Epithelial cell of proximal tubule (primary cell): ENCODE results near the gene SORL1. TPM values are rescaled to one million over a fixed set of nuclear protein-coding genes. Genes with fewer than 3 reads are reported as not detected.

ENCODE experiments used
- DNase-seq: peaks from one replicate; pipeline ENCODE4 v3.0.0-alpha.2; 2011; ENCODE audit warnings: low read depth
- H3K4me3 ChIP-seq: 2 replicates; pipeline ENCODE4 v1.5.1; 2011; ENCODE audit warnings: low read depth, mild to moderate bottlenecking, low read length
- total RNA-seq: library from RNA; depleted of rRNA; stranded (reverse); fragments of >200 nt; gene quantifications from 2 replicates; pipeline ENCODE4 v1.2.3, GENCODE V29; 2015
- TF ChIP-seq, protein P1 (sequence below): conservative IDR thresholded peaks from 2 replicates; pipeline ENCODE4 v1.5.1; 2012; ENCODE audit warnings: low read depth, mild to moderate bottlenecking, low read length

The SORL1 gene
- total RNA-seq, 1 donor from 2014 or later: 7.8 TPM

DNA sequence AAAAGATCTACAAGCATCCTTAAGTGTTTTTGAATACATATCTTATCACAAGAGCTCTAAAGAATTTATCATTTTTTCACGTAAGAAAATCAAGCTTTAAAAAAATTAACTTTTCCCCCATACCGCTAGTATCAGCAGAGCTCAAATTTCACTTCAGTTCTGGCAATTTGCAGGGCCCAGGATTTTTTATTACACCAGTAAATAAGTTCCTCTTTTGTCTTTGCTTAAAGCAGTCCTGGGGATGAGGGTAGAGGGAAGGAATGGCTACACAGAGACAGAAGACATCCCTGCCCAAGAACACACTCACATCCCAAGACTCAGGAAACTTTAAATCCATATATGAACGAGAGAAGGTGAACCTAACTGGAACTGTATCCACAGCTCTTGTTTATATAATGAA, 22.6 kb upstream of the SORL1 start:
- no peak overlapping the region for H3K4me3 ChIP-seq
- DNase-seq: no peak
- TF ChIP-seq, protein P1, sequence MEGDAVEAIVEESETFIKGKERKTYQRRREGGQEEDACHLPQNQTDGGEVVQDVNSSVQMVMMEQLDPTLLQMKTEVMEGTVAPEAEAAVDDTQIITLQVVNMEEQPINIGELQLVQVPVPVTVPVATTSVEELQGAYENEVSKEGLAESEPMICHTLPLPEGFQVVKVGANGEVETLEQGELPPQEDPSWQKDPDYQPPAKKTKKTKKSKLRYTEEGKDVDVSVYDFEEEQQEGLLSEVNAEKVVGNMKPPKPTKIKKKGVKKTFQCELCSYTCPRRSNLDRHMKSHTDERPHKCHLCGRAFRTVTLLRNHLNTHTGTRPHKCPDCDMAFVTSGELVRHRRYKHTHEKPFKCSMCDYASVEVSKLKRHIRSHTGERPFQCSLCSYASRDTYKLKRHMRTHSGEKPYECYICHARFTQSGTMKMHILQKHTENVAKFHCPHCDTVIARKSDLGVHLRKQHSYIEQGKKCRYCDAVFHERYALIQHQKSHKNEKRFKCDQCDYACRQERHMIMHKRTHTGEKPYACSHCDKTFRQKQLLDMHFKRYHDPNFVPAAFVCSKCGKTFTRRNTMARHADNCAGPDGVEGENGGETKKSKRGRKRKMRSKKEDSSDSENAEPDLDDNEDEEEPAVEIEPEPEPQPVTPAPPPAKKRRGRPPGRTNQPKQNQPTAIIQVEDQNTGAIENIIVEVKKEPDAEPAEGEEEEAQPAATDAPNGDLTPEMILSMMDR: no peak

- H3K4me3 ChIP-seq: no peak overlapping the region
- DNase-seq: no peak
- TF ChIP-seq, protein P1: no peak
These were observed 20.1 kb upstream of the SORL1 start for GRCh38 chr11:121431820-121432526.

DNA sequence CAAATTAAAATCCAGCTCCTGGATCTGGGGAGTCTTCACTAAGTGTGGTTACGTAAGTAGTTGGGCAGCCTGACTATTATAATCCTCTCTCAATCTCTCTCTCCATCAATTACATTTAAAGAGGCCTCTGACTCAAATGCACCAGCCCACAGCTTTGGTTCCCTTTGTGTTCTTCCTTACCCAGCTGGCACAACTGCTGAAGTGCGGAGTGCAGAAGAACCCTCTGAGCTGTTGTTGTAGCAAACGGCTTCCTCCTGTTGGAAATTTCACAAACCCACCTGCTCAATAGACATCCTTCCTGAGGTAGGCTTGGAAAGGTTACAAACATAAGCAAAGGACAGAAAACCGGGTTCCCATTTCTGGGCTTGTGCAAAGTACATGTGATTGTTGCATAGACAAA, 17.0 kb upstream of the SORL1 start:
- no peak overlapping the region for H3K4me3 ChIP-seq
- no peak for DNase-seq
- TF ChIP-seq, protein P1: no peak

DNA sequence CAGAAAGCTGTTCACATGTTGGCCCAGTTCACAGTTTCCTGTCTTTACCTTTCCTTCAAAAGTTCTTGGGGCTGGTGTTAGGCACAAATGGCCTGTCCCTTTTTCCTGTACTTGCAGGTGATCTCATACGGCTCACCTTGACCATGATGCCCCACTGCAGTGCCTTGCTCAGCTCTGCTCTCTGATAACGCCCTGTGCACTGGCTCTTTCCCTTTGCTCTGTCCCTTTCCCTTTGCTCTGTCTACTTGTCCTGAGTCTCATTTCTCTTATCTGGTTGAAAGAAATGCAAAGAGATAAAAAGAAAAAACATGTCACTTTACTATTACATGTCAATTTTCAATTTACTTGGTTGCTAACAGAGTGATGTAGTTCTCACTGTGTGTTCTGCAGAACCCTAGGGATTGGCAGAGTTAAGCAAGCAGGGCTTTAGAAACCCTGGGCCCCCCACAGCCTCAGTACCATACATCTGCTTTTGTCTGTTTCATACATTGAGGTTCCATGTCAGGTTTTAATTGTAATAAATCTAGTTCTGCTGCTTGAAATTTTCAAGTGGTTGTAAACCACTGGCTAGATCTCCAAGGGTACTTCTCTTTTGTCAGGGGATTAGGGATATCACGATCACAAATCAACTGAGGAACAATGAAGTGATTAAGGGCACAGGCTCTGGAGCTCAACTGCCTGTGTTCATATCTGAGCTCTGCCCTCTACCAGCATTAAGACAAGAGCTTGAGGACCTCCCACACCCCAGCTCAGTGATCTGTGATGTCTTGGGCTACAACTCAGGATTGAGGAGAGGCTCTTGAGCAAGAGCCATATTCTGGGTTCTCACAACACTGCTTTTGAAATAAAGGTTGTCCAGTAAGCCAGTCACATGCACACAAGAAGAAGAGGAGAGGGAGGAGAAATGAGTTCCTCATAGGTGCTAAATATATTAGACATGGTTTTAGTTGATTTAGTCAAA, 16.3 kb upstream of the SORL1 start:
- no peak for DNase-seq
- no peak overlapping the region for H3K4me3 ChIP-seq
- TF ChIP-seq, protein P1: no peak

DNA sequence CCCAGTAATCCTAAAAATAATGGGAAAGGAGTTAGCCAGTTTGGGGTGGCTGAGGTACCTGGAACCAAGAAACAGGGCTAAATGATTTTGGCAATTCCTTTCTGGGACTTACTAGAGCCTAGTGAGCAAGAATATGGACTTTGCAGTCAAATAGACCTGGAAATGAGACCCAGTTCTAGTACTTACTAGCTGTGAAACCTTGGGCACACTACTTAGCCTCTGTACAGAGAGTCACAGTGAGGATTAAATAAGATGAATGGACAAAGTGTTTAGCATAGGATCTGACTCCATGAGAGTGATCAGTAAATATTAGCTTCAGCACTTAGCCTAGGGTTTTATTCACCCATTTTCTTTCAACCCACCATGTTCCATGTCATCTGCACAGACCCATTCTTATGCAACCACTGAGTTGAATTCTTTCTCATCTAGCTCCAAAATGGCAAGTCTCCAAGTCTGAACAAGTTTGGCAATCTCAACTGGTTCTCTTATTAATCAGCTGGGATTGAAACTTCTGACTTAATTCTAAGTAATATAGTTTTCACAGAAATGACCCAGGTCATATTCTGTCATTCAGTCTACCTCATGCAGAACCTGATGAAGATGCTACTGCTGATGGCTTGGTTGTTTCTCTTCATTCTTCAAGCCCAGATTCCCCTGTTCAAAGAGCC, 15.0 kb upstream of the SORL1 start:
- no peak overlapping the region for H3K4me3 ChIP-seq
- DNase-seq: no peak
- TF ChIP-seq, protein P1: no peak

DNA sequence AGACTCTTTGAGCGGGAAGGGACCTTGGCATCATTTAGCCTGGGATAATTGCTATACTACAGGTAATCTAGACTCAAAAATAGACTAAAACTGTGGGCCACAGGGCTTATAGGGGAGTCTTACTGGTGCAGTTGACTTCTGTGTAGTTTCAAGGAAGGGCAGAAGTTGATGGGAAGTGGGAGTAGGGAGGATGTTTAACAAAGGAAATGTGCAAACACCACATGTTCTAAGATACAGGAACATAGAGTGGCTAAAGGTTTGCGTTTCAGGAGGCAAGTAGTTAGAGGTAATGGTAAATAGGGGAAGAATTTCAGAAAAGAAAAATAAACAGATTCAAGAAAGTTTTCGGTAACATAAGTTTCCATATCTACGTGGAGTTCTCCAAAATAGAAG, 14.4 kb upstream of the SORL1 start:
- H3K4me3 ChIP-seq: no peak overlapping the region
- no peak for DNase-seq
- TF ChIP-seq, protein P1: no peak
